ENCODE results near the gene BORCS5.

BORCS5 gene

DNA sequence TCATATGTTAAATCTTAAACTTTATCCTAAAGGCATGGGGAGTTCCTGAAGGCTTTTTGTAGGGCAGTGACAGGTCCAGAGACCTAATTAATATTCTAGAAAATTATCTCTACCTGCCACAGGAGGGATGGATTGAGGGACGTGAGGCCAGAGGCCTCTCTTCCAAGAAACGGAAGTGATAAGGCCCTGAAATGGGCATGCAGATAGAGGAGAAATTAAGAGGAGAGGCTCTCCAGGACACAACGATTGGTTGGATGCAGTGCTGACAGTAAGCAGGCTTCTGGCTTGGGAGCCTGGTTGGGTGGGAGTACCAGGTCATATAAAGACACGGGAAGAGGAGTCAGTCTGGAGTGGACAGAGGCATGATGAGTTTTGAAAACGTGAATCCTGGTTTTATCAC lies 3.1 kb upstream of the BORCS5 start:
- DNase-seq: no peak

DNA sequence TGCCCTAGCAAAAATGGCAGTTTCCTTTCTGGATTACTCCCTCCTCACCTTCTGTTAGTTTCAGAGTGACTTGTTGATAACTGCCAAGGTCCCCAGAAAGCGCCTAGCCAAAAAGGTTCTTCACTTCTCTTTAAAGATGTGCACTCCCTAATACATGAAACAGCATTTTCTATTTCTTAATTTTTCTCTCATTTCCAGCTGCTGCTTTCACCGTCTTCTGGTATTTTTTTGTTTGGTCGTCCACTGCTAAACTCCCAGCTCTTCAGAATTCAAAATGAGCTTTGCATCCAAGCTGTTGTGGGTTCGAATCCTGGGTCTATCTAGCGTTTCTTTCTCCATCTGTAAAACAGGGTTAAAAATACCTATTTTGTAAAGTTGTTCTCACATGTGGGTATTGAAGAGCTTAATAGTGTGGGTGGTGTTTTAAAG lies 397 bp upstream of the BORCS5 start:
- no peak for DNase-seq

DNA sequence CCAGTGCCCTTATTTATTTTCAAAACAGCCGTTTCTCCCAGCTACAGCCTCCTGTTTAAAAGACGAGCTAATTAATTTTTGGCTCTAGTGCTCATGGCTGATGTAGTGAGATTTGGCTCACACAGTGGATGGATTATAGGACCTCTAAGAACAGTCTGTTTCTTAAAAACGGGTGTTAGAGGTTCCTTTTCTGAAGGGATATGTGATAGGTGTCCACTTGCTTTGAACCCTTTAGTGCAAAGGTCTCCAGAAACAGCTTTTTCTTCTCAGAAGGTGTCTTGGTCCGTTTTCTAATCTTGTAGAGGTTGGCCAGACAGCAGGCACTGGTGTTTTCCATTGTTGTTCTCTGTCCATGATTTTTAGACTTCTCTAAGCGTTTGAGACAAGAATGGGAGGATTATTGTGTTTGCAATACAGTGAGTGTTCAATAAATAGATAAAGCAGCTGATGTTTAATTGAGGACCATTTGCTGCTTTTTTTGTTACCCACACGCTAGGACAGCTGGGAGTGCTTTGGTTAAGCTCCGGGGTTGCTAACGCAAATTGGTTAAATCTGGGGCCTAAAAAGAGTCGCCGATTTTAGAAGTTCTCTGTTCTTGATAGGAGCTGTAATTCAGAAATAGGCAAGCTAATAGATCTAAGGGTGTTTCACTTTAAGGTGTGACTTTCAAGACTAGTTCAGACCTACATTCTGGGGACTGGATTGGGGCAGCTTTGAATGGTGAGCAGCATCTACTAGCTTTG lies 1.0 kb downstream of the BORCS5 start:
- DNase-seq: no peak

DNA sequence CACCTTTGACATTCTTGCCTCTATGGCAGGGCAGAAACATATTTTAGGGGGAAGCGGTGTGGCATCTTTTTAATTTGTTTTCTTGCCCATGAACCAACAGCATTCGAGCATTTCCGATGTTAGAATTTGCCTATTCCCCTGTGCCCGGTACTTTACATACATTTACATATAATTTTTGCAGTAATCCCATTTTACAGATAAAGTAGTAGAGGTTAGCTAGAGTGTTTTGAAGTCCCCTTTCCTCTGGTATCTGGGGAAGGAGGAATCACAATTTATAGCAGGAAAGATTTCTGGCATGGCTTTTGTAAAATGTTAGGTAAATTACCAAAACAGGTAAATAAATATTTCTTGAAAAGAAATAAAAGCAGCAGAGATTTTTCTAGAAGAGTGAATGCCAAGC lies 1.6 kb downstream of the BORCS5 start:
- DNase-seq: no peak

DNA sequence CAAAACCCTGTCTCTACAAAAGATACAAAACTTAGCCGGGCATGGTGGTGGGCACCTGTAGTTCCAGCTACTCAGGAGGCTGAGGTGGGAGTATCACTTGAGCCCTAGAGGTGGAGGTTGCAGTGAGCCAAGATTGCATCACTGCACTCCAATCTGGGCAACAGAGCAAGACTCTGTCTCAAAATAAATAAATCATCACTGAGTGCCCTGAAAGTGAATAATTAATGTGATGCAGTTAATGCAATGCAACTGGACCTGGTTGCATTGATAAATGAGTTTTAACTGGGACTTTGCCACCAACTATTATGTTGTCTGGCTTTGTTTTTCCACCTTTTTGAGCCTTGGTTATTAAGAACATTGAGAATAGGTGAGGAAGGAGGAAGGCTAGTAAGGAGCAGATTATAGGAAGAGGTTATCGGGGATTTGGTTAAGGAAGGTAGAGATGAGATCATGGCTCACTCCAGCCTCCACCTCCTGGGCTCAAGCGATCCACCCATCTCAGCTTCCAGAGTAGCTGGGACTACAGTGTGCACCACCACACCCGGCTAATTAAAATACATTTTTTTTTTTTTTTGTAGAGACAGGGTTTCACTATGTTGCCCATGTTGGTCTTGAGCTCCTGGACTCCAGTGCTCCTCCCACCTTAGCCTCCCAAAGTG lies 8.0 kb downstream of the BORCS5 start:
- DNase-seq: no peak

DNA sequence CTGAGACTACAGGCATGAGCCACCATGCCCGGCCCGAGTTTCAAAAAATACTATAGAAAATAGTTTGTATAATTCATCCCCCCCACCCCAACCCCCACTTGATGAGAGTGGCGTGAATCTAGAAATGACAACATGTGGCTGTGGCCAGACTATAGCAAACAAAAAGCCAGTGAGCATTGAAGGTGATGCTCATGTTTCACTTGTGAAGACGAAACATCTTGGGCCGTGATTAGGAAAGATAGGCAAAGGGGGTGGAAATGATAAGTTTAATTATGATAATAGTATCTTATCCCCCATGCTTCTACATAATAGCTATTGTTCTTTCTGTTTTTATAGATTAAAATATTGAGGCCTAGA lies 8.5 kb downstream of the BORCS5 start:
- DNase-seq: no peak

DNA sequence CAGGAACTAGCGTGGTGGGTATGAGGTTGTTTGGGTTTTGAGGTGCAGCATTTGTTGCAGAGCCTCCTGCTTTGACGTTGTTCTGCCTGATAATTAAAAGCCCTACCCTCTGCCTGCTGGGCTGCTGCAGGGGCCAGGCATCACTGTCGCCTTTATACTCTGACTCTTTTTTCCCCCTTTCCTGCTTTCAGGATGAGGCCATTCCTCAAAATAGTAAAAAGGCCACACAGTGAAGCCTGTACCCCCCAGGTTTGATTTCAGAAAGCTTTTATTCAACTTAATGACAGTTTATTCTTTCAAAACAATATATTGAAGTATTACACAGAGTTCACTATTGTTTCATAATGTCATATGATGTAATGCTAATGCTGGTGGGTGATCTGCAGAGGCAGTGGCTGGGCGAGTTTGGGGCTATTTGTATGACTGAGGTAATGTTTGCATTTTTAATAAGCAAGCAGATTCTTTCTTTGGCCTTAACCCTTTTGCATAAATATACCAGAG lies 9.1 kb downstream of the BORCS5 start:
- DNase-seq: no peak

DNA sequence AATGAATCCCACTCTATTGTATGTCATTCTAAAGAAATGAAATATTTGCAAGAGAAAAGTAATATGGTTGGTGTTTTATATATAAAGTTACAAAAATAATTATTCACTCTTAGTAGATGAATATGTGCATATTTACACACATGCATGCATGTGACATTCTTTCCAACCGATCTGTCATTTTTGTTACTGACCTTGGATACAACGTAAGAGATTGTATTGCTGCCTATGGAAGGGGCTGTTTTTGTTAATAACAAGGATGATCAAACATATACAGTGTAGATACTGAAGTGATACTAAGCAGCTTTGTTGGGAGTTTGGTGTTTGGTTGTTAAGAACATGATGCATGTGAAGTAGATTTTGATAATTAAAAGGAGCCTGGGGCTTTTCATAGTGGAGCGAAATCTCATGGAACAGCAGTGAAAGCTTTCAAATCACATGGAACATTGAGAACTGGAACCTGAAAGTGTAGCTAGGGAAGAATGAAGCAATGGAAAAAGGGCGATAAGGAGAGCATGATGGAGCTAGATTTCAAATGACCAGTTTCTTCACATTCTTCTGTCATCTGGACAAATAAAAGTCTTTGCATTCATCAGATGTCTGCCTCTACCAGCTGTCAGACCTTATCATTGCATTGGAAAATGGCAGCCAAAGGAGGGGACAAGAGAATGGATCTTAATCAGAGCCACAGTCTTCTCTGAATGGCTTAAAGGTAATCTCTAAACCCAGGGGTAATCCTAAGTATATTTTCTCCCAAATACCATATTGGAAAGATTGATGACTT lies 10.0 kb downstream of the BORCS5 start:
- DNase-seq: no peak

DNA sequence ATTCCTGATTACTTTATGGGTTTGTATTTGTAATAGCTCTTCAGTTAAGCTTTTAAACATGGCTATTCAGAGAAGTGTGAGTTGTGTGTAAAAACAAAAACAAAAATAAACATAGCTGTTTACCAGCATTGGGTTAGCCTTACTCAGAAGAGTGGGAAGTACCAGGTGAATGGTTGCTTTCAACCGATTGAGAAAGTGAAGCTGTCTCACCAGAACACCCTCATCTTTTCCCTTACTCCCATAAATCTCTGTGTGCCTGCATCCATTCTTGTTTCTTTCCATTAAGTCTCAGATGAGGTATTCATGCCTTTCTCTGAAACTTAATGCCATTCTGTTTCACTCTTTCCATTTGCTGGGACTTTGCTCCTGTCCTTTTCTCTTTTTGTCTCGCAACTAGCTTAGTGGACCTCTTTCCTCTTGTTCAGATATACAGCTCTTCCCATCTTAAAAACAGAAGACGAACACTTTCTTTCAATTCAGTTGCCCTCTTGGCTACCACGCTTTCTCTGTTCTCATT lies 10.7 kb downstream of the BORCS5 start:
- no peak for DNase-seq

DNA sequence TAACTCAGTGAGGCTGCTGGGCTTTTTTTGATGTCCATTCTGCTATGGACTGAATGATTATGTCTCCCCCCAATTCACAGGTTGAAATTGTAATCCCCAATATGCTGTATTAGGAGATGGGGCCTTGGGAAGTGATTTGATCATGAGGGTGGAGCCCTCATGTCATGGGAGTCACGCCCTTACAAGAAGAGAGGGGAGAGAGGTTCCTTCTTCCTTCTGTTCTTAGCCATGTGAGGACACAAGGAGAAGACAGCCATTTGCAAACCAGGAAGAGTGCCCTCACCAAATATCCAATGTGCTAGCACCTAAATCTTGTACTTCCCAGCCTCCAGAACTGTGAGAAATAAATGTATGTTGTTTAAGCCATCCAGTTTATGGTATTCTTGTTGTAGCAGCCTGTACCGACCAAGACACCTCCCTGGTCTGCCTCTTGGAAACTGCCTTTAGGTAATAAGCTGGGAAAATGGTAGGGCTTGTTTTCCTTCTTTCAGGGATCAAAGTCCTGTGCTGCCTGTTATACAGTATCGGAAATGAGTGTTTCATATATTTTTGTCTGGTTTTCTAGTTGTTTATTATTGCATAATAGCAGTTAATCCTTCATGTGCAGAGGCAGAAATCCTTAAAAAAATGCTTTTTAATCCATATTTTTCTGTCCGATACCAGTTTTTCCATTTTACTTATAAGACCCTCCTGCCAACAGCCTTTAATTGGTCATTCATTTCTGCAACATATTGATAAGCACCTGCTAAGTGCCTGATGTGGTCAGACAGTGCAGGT lies 16.3 kb downstream of the BORCS5 start:
- no peak for DNase-seq

DNA sequence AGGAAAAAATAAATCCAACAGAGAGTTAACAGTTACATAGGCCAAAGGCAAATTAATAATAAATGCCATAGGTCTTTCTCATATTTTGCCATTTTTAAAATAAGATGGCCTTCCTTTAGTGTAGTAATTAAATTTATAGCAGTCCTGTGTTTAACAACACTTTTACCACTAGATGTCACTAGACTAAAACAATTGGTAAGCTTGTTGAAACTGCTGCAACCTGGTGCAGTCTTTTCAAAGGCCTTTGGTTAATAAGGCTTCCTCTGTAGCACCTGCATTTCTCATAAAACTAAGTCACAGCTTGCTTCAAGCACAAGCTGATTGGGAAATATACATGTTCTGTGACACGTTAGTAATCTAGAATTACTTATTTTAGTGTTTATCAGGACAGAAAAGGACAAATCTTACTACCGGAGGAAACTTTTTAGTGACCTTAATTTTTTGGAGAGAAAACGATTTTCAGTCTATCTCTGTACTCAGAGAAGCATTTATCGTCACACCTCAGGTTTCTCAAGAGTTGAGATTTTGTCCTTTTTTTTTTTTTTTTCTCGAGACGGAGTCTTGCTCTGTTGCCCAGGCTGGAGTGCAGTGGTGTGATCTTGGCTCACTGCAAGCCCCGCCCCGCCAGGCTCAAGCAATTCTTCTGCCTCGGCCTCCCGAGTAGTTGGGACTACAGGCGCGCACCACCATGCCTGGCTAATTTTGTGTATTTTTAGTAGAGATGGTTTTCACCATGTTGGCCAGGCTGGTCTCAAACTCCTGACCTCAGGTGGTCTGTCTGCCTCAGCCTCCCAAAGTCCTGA lies 20.0 kb downstream of the BORCS5 start:
- DNase-seq: peak; percentile 43

DNA sequence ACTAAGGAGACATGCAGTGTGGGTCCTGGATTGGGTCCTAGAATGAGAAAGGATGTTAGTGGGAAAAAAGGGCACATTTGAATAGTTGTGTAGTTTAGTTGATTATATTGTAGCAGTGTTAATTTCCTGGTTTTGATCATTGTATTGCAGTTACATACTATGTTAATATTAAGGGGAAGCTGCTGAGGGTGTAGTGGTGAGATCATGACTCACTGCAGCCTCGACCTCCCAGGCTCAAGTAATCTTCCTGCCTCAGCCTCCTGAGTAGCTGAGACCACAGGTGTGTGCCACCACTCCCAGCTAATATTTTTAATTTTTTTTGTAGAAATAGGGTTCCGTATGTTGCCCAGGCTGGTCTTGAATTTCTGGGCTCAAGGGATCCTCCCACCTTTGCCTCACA lies 21.7 kb downstream of the BORCS5 start:
- DNase-seq: no peak

DNA sequence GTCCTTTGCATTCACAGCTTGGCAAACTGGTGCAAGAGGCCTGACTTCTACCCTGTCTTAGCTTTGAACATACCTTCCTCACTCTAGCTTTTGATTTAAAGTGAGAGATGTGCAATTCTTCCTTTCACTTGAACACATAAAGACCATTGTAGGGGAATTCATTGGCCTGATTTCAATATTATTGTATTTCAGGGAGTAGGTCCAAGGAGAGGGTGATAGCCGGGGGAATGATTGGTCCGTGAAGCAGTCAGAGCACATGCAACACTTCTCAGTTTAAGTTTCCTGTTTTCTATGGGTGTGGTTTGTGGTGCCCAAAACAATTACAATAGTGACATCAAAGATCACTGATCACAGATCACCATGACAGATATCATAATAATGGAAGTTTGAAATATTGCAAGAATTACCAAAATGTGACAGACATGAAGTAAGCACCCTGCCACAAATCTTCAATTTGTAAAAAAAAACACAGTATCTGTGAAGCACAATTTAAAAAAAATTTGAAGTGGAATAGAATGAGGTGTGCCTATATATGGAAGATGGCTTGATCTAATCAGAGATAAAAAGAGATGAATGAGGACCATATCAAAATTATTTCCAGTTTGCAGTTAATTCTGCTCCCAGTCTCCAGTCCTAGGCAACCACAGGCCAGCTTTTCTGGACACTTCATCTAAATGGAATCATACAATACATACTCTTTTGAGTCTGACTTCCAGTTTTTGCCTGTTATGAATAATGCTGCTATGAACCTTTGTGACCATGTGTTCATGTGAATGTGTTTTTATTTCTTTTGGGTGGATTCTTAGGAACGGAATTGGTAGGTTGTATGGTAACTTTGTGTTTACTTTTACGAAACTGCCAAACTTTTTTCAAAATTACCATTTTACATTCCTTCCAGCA lies 23.2 kb downstream of the BORCS5 start:
- no peak for DNase-seq

DNA sequence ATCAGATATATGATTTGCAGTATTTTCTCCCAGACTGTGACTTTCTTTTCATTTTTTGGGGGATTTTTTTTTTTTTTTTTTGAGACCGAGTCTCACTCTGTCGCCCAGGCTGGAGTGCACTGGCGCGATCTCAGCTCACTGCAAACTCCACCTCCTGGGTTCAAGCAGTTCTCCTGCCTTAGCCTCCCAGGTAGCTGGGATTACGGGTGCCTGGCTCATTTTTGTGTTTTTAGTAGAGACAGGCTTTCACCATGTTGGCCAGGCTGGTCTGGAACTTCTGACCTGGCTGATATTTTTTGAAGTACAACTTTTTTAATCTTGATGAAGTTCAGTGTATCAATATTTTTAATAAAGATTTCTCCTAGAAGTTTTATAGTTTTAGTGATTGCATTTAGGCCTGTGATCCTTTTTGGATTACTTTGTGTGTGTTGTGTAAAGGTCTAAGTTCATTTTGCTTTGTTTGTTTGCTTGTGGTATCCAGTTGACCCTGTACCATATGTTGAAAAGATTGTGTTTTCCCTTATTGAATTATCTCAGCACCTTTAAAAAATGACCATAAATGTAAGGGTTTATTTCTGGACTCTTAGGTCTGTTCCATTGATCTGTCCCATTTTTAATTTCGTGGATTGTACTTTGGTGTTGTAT lies 24.2 kb downstream of the BORCS5 start:
- DNase-seq: no peak

DNA sequence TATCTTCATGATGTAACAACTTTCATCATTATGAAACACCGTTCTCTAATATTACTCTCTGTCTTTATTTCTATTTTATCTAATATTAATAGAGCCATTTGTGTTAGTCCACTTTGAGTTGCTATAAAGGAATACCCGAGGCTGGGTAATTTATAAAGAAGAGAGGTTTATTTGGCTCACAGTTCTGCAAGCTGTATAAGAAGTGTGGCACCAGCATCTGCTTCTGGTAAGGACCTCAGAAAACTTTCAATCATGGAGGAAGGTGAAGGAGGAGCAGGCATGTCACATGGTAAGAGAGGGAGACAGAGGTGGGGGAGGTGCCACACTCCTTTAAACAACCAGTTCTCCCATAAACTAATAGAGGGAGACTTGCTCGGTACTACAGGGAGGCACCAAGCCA lies 25.1 kb downstream of the BORCS5 start:
- DNase-seq: no peak

DNA sequence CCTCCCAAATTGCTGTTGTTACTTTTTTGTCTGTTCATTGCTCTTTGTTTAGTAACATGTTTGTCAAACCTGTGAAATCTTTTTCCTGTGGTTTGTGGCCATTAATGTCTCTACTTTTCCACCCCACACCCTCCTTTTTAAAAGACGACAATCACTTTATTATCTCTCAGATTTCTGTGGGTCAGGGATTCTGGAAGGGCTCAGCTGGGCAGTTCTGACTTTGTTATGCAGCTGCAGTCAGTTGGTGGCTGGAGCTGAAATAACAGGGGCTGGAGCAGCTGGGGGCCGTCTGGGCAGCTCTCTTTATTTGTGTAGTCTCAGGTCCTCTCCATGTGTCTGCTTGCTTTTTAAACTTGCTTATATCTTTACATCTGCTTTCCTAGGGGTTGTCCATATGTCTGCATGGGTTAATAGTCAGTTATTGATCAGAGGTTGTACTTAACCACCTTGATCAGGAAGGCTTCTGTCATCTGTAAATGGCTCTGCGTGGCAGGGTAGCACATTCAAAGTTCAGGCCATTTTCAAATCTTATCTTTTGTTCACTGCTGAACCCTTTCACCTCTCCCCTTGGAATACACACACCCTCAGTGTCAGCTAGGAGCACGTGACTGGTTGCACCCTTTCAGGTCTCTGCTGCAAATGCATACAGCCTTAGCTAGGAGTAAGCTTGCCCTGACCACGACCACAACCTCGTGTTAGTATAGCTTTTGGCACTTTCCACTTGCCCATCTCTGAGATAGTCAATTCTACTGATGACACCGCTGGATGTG lies 27.9 kb downstream of the BORCS5 start:
- DNase-seq: no peak

DNA sequence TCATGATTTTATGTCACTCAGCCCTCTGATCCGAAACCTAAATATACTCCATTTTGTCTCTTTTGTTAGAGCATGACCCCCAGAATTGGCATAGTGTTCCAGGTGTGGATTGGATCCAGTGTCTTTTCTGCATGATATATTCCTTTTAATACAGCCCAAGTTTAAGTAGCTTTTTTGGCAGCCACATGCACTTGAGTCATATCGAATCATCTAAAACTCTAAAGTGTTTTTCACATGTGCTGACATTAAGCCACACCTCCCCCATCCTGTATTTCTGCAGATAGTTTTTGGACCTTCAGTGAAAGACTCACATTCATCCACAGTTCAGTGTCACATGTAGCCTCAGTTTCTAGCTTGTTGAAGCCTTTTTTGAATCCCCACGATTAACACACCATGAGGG lies 30.6 kb downstream of the BORCS5 start:
- DNase-seq: no peak

DNA sequence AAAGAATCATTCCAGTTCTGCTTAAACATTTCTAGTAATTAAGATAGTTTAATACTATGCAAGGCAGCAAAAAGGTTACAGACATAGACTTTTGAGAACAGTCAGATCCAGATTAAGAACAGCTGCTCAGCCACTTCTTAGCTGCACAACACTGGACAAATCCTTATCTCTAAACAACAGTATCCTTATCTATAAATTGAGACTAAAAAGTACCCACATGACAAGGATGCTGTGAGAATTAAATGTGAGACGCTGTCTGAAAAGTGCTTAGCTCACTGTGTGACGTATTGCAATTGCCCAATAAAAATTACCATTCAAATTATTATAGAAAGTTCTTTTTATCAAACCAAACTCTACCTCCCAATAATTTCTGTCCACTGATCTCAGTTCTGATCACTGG lies 35.5 kb downstream of the BORCS5 start:
- DNase-seq: no peak

DNA sequence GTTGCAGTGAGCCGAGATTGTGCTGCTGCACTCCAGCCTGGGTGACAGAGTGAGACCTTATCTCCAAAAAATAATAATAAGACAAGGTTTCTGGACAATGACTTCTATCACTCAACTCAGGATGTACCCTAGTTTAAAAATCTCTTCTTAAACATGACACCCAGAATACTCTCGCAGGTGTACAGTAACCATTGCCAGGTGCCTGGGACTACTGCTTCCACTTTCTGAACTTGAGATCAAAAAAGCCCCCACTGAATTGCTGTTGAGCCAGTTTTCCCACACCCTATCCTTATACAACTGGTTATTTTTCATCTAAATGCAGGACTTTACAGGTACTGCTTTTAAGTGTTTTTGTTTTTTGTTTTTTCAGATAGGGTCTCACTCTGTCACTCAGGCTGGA lies 36.3 kb downstream of the BORCS5 start:
- no peak for DNase-seq

DNA sequence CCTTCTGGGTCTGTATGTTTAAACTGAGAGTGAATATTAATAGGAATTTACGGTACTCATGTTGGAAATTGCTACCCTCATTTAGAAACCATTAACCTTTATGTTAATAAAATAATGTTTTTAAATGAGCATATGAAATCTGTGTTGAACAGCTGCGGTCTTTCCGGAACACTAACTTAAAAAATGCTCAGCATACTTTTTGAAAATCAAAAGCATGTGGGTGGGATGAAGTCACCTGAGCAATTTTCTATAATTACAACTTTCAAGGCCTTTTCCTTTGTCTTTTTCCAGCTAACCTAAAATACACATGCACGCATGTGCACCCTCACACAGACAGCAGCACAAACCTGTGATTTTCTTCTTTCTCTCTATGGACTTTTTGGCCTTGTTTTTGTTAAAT lies 39.8 kb downstream of the BORCS5 start:
- DNase-seq: no peak

Measured in NCI-H2171 (cell line).